ENCODE results near the gene ARPC5L.

Gene ARPC5L

GRCh38 chr9:124878518-124878917, 16.6 kb downstream of the ARPC5L start:
- Histone ChIP-seq H3K36me3 (peaks cover 60 to 94% (median 79%) of the 10 kb centered on the region in 11 experiments), H3K4me2 (no peak overlapping the region), H3K4me1 (peaks cover 10 to 63% (median 51%) of the 10 kb centered on the region in 10 experiments), H3K27me3 (no peaks in the 10 kb centered on the region), H4K20me1 (peaks cover 48 to 91% (median 61%) of the 10 kb centered on the region in 11 experiments), H3K4me3 (no peak overlapping the region), H3K27ac (no peak overlapping the region), H3K9ac (peak overlapping the region in 1 of 11 experiments; percentile 7; a peak in 1 of 22 replicates), H3K9me3 (replicated peaks in 1 of 11) (no peaks in the 10 kb centered on the region)
- no peak for TF ChIP-seq Cebpa-rat (IDR thresholded peaks at IDR 0.05)

GRCh38 chr9:124879226-124879625, 17.3 kb downstream of the ARPC5L start:
- Histone ChIP-seq H3K4me1 (peaks cover 6 to 63% (median 49%) of the 10 kb centered on the region in 10 experiments; a peak in 18 of 20 replicates), H3K4me3 (no peak overlapping the region), H3K4me2 (no peak overlapping the region), H3K9me3 (replicated peaks in 1 of 11) (no peaks in the 10 kb centered on the region), H3K9ac (no peak overlapping the region), H3K27ac (no peak overlapping the region), H3K36me3 (peaks cover 53 to 94% (median 71%) of the 10 kb centered on the region in 11 experiments), H4K20me1 (peaks cover 41 to 84% (median 54%) of the 10 kb centered on the region in 11 experiments), H3K27me3 (no peaks in the 10 kb centered on the region)
- TF ChIP-seq Cebpa-rat (IDR thresholded peaks at IDR 0.05), result no peak

- peaks cover 6 to 63% (median 59%) of the 10 kb centered on the region in 10 experiments; a peak in 18 of 20 replicates for H3K4me1 ChIP-seq
These were observed 18.6 kb downstream of the ARPC5L start for GRCh38 chr9:124880501-124880900.

GRCh38 chr9:124881138-124881743, 19.3 kb downstream of the ARPC5L start:
- peak overlapping the region in 4 of 11 experiments; percentile 16 to 65 (median 50); a peak in 4 of 22 replicates for H3K9ac ChIP-seq
- H3K4me2 ChIP-seq, result peak overlapping the region in 9 of 11 experiments; percentile 68 to 95 (median 82); a peak in 17 of 22 replicates
- H4K20me1 ChIP-seq, result peaks cover 21 to 63% (median 34%) of the 10 kb centered on the region in 11 experiments
- peaks cover 6 to 71% (median 65%) of the 10 kb centered on the region in 10 experiments; a peak in 18 of 20 replicates for H3K4me1 ChIP-seq
- H3K27me3 ChIP-seq, result no peaks in the 10 kb centered on the region
- TF ChIP-seq Cebpa-rat (IDR thresholded peaks at IDR 0.05), result no peak
- H3K9me3 ChIP-seq (replicated peaks in 1 of 11), result no peaks in the 10 kb centered on the region
- H3K27ac ChIP-seq, result peak overlapping the region in 4 of 11 experiments; percentile 72 to 95 (median 92); a peak in 8 of 22 replicates
- H3K4me3 ChIP-seq, result no peak overlapping the region
- peaks cover 33 to 94% (median 51%) of the 10 kb centered on the region in 11 experiments for H3K36me3 ChIP-seq

More at GRCh38 chr9:124880501-124880900, 18.6 kb downstream of the ARPC5L start:
- H3K4me3 ChIP-seq, result no peak overlapping the region
- peak overlapping the region in 4 of 11 experiments; percentile 2 to 95 (median 82); a peak in 5 of 22 replicates for H3K27ac ChIP-seq
- peak overlapping the region in 3 of 11 experiments; percentile 17 to 65 (median 36); a peak in 3 of 22 replicates for H3K9ac ChIP-seq
- no peaks in the 10 kb centered on the region for H3K27me3 ChIP-seq
- TF ChIP-seq Cebpa-rat (IDR thresholded peaks at IDR 0.05), result no peak
- peaks cover 28 to 71% (median 41%) of the 10 kb centered on the region in 11 experiments for H4K20me1 ChIP-seq
- H3K36me3 ChIP-seq, result peaks cover 40 to 94% (median 59%) of the 10 kb centered on the region in 11 experiments
- no peaks in the 10 kb centered on the region for H3K9me3 ChIP-seq (replicated peaks in 1 of 11)
- H3K4me2 ChIP-seq, result peak overlapping the region in 8 of 11 experiments; percentile 68 to 95 (median 84); a peak in 16 of 22 replicates

GRCh38 chr9:124882231-124882630, 20.3 kb downstream of the ARPC5L start:
- peak overlapping the region; percentile 2 to 95 (median 79); a peak in 21 of 22 replicates for H3K4me2 ChIP-seq
- peaks cover 13 to 53% (median 24%) of the 10 kb centered on the region in 11 experiments for H4K20me1 ChIP-seq
- no peaks in the 10 kb centered on the region for H3K9me3 ChIP-seq (replicated peaks in 1 of 11)
- no peaks in the 10 kb centered on the region for H3K27me3 ChIP-seq
- peak overlapping the region in 5 of 11 experiments; percentile 35 to 95 (median 91); a peak in 10 of 22 replicates for H3K27ac ChIP-seq
- 0 out of 20 replicates have a peak overlapping the region, but pooled peaks of 1 of the 10 experiments have one; percentile 7 for H3K4me3 ChIP-seq
- H3K4me1 ChIP-seq, result peaks cover 10 to 80% (median 75%) of the 10 kb centered on the region in 10 experiments
- H3K9ac ChIP-seq, result peak overlapping the region in 8 of 11 experiments; percentile 6 to 65 (median 34); a peak in 11 of 22 replicates
- H3K36me3 ChIP-seq, result peaks cover 23 to 92% (median 41%) of the 10 kb centered on the region in 11 experiments
- no peak for TF ChIP-seq Cebpa-rat (IDR thresholded peaks at IDR 0.05)

- Histone ChIP-seq H4K20me1 (peaks cover 0 to 42% (median 7%) of the 10 kb centered on the region in 11 experiments; a peak in 13 of 22 replicates), H3K27me3 (no peaks in the 10 kb centered on the region), H3K4me3 (no peak overlapping the region), H3K4me2 (peak overlapping the region in 8 of 11 experiments; percentile 33 to 95 (median 64); a peak in 16 of 22 replicates), H3K36me3 (peaks cover 7 to 85% (median 28%) of the 10 kb centered on the region in 11 experiments; a peak in 21 of 22 replicates), H3K4me1 (peaks cover 24 to 100% (median 94%) of the 10 kb centered on the region in 10 experiments), H3K9ac (peak overlapping the region in 1 of 11 experiments; percentile 18; a peak in 1 of 22 replicates), H3K9me3 (replicated peaks in 1 of 11) (no peaks in the 10 kb centered on the region), H3K27ac (peak overlapping the region in 5 of 11 experiments; percentile 5 to 95 (median 93); a peak in 9 of 22 replicates)
- no peak for TF ChIP-seq Cebpa-rat (IDR thresholded peaks at IDR 0.05)
These were observed 22.4 kb downstream of the ARPC5L start for GRCh38 chr9:124884376-124884775.

GRCh38 chr9:124885551-124885950, 23.6 kb downstream of the ARPC5L start:
- Histone ChIP-seq H3K9ac (peak overlapping the region in 4 of 11 experiments; percentile 80 to 84 (median 80); a peak in 8 of 22 replicates), H3K27ac (peak overlapping the region in 6 of 11 experiments; percentile 71 to 95 (median 92); a peak in 13 of 22 replicates), H3K36me3 (peaks cover 12 to 85% (median 30%) of the 10 kb centered on the region in 11 experiments; a peak in 21 of 22 replicates), H3K27me3 (no peaks in the 10 kb centered on the region), H3K9me3 (replicated peaks in 1 of 11) (no peaks in the 10 kb centered on the region), H3K4me3 (no peak overlapping the region), H3K4me1 (peaks cover 24 to 96% (median 84%) of the 10 kb centered on the region in 10 experiments), H3K4me2 (peak overlapping the region in 7 of 11 experiments; percentile 63 to 95 (median 92); a peak in 14 of 22 replicates), H4K20me1 (peaks cover 0 to 32% (median 0%) of the 10 kb centered on the region in 11 experiments; a peak in 8 of 22 replicates)
- no peak for TF ChIP-seq Cebpa-rat (IDR thresholded peaks at IDR 0.05)

GRCh38 chr9:124886461-124886860, 24.5 kb downstream of the ARPC5L start:
- Histone ChIP-seq H3K9ac (peak overlapping the region in 8 of 11 experiments; percentile 52 to 84 (median 72); a peak in 15 of 22 replicates), H3K27ac (peak overlapping the region in 8 of 11 experiments; percentile 62 to 95 (median 87); a peak in 17 of 22 replicates), H3K4me3 (peak overlapping the region in 4 of 10 experiments; percentile 22 to 28 (median 26); a peak in 4 of 20 replicates), H3K4me1 (peaks cover 24 to 87% (median 75%) of the 10 kb centered on the region in 10 experiments), H4K20me1 (peaks cover 0 to 23% (median 0%) of the 10 kb centered on the region in 11 experiments; a peak in 6 of 22 replicates), H3K27me3 (no peaks in the 10 kb centered on the region), H3K9me3 (replicated peaks in 1 of 11) (no peaks in the 10 kb centered on the region), H3K4me2 (peak overlapping the region in 10 of 11 experiments; percentile 63 to 95 (median 90); a peak in 20 of 22 replicates), H3K36me3 (peaks cover 13 to 85% (median 32%) of the 10 kb centered on the region in 11 experiments)
- TF ChIP-seq Cebpa-rat (IDR thresholded peaks at IDR 0.05), result no peak

All from BLaER1 treated with 17β-estradiol and CSF1 and Interleukin-3, amounts not matched to agents 10 nM and 100 nM (cell line).